HEK293 (cell line): ENCODE data around the gene NAPG.

Source experiments
- CTCF ChIA-PET: fragments of 350-600 bp; formaldehyde crosslinking; extraction: SDS; loops from one replicate; lab custom pipeline; 2021; ENCODE audit warnings: antibody characterized with exemption; lab: Yijun Ruan, JAX
- POLR2A ChIA-PET: fragments of 300-600 bp; formaldehyde crosslinking; extraction: SDS; loops from one replicate; lab custom pipeline; 2020; ENCODE audit warnings: antibody characterized with exemption, inconsistent platforms; lab: Yijun Ruan, JAX
- H3K27ac ChIP-seq: fragments of 200-500 bp; sonication (Bioruptor generic); 2 replicates; pipeline ENCODE4 v1.5.1; 2014; ENCODE audit warnings: low read depth, low read length, control low read depth, inconsistent platforms; ENCODE audit errors: extremely low read depth
- H3K36me3 ChIP-seq, 2 experiments: fragments of 200-500 bp in 1 of 2; sonication (Bioruptor generic) in 1 of 2; 1 replicate in 1 of 2; 2 replicates in 1 of 2; pipeline ENCODE4 v1.5.1; 2014 to 2017; ENCODE audit warnings: inconsistent platforms in 2 of 2, low read length in 2 of 2; ENCODE audit not compliant: control insufficient read depth in 2 of 2, insufficient read depth in 1 of 2
- H3K4me1 ChIP-seq: fragments of 200-500 bp; sonication (Bioruptor generic); 2 replicates; pipeline ENCODE4 v1.5.1; 2014; ENCODE audit warnings: mild to moderate bottlenecking, low read length, inconsistent platforms; ENCODE audit not compliant: control insufficient read depth, insufficient read depth
- H3K4me3 ChIP-seq: 2 replicates; pipeline ENCODE4 v1.5.1; 2011; ENCODE audit warnings: low read depth, mild to moderate bottlenecking, control low read depth, low read length, moderate library complexity
- H3K9me3 ChIP-seq: fragments of 200-500 bp; sonication (Bioruptor generic); 2 replicates; pipeline ENCODE4 v1.5.1; 2014; ENCODE audit warnings: low read depth, low read length, inconsistent platforms; ENCODE audit not compliant: control insufficient read depth, insufficient read depth
- GLI2 ChIP-seq: fragments of 450-650 bp; formaldehyde crosslinking; IDR thresholded peaks from 2 replicates; pipeline ENCODE4; 2017; ENCODE audit warnings: missing biosample characterization, missing genetic modification characterization, low read depth, borderline replicate concordance
- IKZF3 ChIP-seq: fragments of 450-650 bp; IDR thresholded peaks from 2 replicates; pipeline ENCODE4 v1.5.0; 2018; ENCODE audit warnings: missing biosample characterization, mild to moderate bottlenecking, missing genetic modification characterization, moderate library complexity
- KLF10 ChIP-seq: fragments of 450-650 bp; IDR thresholded peaks from 2 replicates; pipeline ENCODE4 v1.5.1; 2018; ENCODE audit warnings: missing biosample characterization, mild to moderate bottlenecking, missing genetic modification characterization
- MYNN ChIP-seq: fragments of 450-650 bp; formaldehyde crosslinking; IDR thresholded peaks from 2 replicates; pipeline ENCODE4 v1.5.1; 2016; ENCODE audit warnings: missing biosample characterization, missing genetic modification characterization, borderline replicate concordance
- OVOL3 ChIP-seq: fragments of 450-650 bp; formaldehyde crosslinking; IDR thresholded peaks from 2 replicates; pipeline ENCODE4 v1.5.1; 2016; ENCODE audit warnings: missing biosample characterization, missing genetic modification characterization
- RBAK ChIP-seq: fragments of 450-650 bp; formaldehyde crosslinking; IDR thresholded peaks from 2 replicates; pipeline ENCODE4 v1.5.1; 2016; ENCODE audit warnings: missing biosample characterization, missing genetic modification characterization
- YY2 ChIP-seq: fragments of 450-650 bp; formaldehyde crosslinking; IDR thresholded peaks from 2 replicates; pipeline ENCODE4 v1.5.1; 2016; ENCODE audit warnings: missing biosample characterization, missing genetic modification characterization
- ZIC2 ChIP-seq: fragments of 450-650 bp; formaldehyde crosslinking; IDR thresholded peaks from 2 replicates; pipeline ENCODE4 v1.5.1; 2016; ENCODE audit warnings: missing biosample characterization, missing genetic modification characterization
- ZNF10 ChIP-seq: fragments of 450-650 bp; formaldehyde crosslinking; IDR thresholded peaks from 2 replicates; pipeline ENCODE4 v1.5.1; 2017; ENCODE audit warnings: missing biosample characterization, missing genetic modification characterization
- ZNF157 ChIP-seq: fragments of 450-650 bp; formaldehyde crosslinking; IDR thresholded peaks from 2 replicates; pipeline ENCODE4 v1.5.1; 2016; ENCODE audit warnings: missing biosample characterization, missing genetic modification characterization
- ZNF223 ChIP-seq: fragments of 450-650 bp; formaldehyde crosslinking; IDR thresholded peaks from 2 replicates; pipeline ENCODE4 v1.5.1; 2016; ENCODE audit warnings: missing biosample characterization, missing genetic modification characterization
- ZNF302 ChIP-seq: fragments of 450-650 bp; formaldehyde crosslinking; IDR thresholded peaks from 2 replicates; pipeline ENCODE4 v1.5.1; 2016; ENCODE audit warnings: missing biosample characterization, missing genetic modification characterization, low read depth
- ZNF433 ChIP-seq: fragments of 450-650 bp; formaldehyde crosslinking; IDR thresholded peaks from 2 replicates; pipeline ENCODE4 v1.5.1; 2016; ENCODE audit warnings: missing biosample characterization, missing genetic modification characterization, low read depth
- ZNF48 ChIP-seq: fragments of 450-650 bp; formaldehyde crosslinking; IDR thresholded peaks from 2 replicates; pipeline ENCODE4 v1.5.1; 2016; ENCODE audit warnings: missing biosample characterization, missing genetic modification characterization
- ZNF596 ChIP-seq: fragments of 450-650 bp; IDR thresholded peaks from 2 replicates; pipeline ENCODE4 v1.5.0; 2018; ENCODE audit warnings: missing biosample characterization, mild to moderate bottlenecking, missing genetic modification characterization, moderate library complexity
- ZNF654 ChIP-seq: fragments of 450-650 bp; formaldehyde crosslinking; IDR thresholded peaks from 2 replicates; pipeline ENCODE4 v1.5.1; 2016; ENCODE audit warnings: low read depth, missing biosample characterization, missing genetic modification characterization
- ZNF670 ChIP-seq: fragments of 450-650 bp; formaldehyde crosslinking; IDR thresholded peaks from 2 replicates; pipeline ENCODE4 v1.5.1; 2016; ENCODE audit warnings: missing biosample characterization, missing genetic modification characterization, low read depth
- ZNF776 ChIP-seq: fragments of 450-650 bp; formaldehyde crosslinking; IDR thresholded peaks from 2 replicates; pipeline ENCODE4 v1.5.0; 2017; ENCODE audit warnings: missing biosample characterization, missing genetic modification characterization, borderline replicate concordance
- TF ChIP-seq, protein P1 (sequence below): fragments of 450-650 bp; formaldehyde crosslinking; IDR thresholded peaks from 2 replicates; pipeline ENCODE4 v1.5.1; 2016; ENCODE audit warnings: missing biosample characterization, missing genetic modification characterization, low read depth
- TF ChIP-seq, protein P2 (sequence below): fragments of 450-650 bp; formaldehyde crosslinking; IDR thresholded peaks from 2 replicates; pipeline ENCODE4 v1.5.0; 2017; ENCODE audit warnings: missing biosample characterization, missing genetic modification characterization, borderline replicate concordance
- TF ChIP-seq, protein P3 (sequence below): fragments of 450-650 bp; formaldehyde crosslinking; IDR thresholded peaks from 2 replicates; pipeline ENCODE4 v1.5.1; 2016; ENCODE audit warnings: missing biosample characterization, missing genetic modification characterization
- TF ChIP-seq, protein P4 (sequence below): fragments of 450-650 bp; formaldehyde crosslinking; IDR thresholded peaks from 2 replicates; pipeline ENCODE4 v1.5.1; 2016; ENCODE audit warnings: missing biosample characterization, missing genetic modification characterization, borderline replicate concordance

Gene NAPG

DNA sequence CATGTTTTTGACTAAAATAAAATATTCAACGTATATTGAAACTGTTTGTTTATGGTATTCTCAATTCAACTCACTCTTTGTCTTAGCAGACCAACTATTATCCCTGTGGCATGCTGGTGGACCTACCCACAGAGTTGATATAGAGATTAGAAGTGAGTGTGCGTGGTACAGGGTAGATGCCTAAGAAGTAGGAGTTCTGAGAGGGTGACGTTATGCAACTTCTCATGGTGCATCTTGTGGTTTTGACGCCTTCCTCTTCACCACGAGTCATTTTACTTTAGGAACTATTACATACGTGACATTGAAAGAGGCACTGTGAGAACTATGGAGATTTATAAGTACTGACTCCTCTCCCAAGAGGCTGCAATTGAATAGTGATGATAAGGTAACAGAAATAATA is 26.6 kb upstream of the NAPG start:
- POLR2A ChIA-PET = no interaction called here
- Histone ChIP-seq H3K36me3 (no peaks in the 10 kb centered on the region), H3K27ac (no peak overlapping the region)

DNA sequence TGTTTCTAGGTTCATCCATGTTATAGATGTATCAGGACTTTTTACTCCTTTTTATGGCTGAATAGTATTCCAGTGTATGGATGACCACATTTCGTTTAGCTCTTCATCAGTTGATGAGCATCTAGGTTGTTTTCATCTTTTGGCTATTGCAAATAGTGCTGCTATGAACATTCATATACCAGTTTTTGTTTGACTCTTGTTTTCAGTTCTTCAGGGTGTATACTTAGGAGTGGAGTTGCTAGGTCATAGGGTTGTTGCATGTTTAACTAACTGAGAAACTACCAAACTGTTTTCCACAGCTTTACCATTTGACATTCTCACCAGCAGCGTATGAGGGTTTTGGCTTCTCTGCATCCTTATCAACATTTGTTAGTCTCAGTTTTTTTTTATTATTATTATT is 25.8 kb upstream of the NAPG start:
- Histone ChIP-seq H3K36me3 (no peaks in the 10 kb centered on the region), H3K9me3 (no peaks in the 10 kb centered on the region), H3K4me1 (no peaks in the 10 kb centered on the region)
- ChIA-PET CTCF (interaction anchor here (0.6 to 1.3 kb wide), 2 partner anchors 20 to 257 kb away, joined by 3 read pairs; no protein-coding TSS in a partner anchor), POLR2A (no interaction called here)
- TF ChIP-seq ZNF302 (tag by site-specific recombination) (no peak), ZNF223 (tag by site-specific recombination) (no peak), ZNF10 (tag by site-specific recombination) (no peak), GLI2 (tag by site-specific recombination) (no peak), ZNF670 (tag by site-specific recombination) (no peak), KLF10 (no peak), YY2 (tag by site-specific recombination) (no peak), OVOL3 (tag by site-specific recombination) (no peak), ZIC2 (tag by site-specific recombination) (no peak), ZNF433 (tag by site-specific recombination) (no peak), ZNF48 (tag by site-specific recombination) (no peak), RBAK (tag by site-specific recombination) (no peak), MYNN (no peak), ZNF157 (no peak), IKZF3 (no peak), ZNF654 (tag by site-specific recombination) (no peak), ZNF596 (tag by site-specific recombination) (no peak), ZNF776 (tag by site-specific recombination) (no peak)
- TF ChIP-seq, protein P1, sequence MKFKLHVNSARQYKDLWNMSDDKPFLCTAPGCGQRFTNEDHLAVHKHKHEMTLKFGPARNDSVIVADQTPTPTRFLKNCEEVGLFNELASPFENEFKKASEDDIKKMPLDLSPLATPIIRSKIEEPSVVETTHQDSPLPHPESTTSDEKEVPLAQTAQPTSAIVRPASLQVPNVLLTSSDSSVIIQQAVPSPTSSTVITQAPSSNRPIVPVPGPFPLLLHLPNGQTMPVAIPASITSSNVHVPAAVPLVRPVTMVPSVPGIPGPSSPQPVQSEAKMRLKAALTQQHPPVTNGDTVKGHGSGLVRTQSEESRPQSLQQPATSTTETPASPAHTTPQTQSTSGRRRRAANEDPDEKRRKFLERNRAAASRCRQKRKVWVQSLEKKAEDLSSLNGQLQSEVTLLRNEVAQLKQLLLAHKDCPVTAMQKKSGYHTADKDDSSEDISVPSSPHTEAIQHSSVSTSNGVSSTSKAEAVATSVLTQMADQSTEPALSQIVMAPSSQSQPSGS (tag by site-specific recombination) = no peak
- TF ChIP-seq, protein P2, sequence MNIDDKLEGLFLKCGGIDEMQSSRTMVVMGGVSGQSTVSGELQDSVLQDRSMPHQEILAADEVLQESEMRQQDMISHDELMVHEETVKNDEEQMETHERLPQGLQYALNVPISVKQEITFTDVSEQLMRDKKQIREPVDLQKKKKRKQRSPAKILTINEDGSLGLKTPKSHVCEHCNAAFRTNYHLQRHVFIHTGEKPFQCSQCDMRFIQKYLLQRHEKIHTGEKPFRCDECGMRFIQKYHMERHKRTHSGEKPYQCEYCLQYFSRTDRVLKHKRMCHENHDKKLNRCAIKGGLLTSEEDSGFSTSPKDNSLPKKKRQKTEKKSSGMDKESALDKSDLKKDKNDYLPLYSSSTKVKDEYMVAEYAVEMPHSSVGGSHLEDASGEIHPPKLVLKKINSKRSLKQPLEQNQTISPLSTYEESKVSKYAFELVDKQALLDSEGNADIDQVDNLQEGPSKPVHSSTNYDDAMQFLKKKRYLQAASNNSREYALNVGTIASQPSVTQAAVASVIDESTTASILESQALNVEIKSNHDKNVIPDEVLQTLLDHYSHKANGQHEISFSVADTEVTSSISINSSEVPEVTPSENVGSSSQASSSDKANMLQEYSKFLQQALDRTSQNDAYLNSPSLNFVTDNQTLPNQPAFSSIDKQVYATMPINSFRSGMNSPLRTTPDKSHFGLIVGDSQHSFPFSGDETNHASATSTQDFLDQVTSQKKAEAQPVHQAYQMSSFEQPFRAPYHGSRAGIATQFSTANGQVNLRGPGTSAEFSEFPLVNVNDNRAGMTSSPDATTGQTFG (tag by site-specific recombination) = no peak
- TF ChIP-seq, all 188 proteins: peak for 0
- H3K4me3 ChIP-seq = no peak overlapping the region
- no peak overlapping the region for H3K27ac ChIP-seq

More for the DNA sequence above, 26.6 kb upstream of the NAPG start:
- CTCF ChIA-PET = interaction anchor here (0.6 kb wide), 1 partner anchor 788 kb away, joined by 3 read pairs; no protein-coding TSS in a partner anchor
- Histone ChIP-seq H3K4me3 (no peak overlapping the region), H3K9me3 (no peaks in the 10 kb centered on the region), H3K4me1 (no peaks in the 10 kb centered on the region)
- TF ChIP-seq, protein P3, sequence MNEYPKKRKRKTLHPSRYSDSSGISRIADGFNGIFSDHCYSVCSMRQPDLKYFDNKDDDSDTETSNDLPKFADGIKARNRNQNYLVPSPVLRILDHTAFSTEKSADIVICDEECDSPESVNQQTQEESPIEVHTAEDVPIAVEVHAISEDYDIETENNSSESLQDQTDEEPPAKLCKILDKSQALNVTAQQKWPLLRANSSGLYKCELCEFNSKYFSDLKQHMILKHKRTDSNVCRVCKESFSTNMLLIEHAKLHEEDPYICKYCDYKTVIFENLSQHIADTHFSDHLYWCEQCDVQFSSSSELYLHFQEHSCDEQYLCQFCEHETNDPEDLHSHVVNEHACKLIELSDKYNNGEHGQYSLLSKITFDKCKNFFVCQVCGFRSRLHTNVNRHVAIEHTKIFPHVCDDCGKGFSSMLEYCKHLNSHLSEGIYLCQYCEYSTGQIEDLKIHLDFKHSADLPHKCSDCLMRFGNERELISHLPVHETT (tag by site-specific recombination) = no peak
- TF ChIP-seq, protein P4, sequence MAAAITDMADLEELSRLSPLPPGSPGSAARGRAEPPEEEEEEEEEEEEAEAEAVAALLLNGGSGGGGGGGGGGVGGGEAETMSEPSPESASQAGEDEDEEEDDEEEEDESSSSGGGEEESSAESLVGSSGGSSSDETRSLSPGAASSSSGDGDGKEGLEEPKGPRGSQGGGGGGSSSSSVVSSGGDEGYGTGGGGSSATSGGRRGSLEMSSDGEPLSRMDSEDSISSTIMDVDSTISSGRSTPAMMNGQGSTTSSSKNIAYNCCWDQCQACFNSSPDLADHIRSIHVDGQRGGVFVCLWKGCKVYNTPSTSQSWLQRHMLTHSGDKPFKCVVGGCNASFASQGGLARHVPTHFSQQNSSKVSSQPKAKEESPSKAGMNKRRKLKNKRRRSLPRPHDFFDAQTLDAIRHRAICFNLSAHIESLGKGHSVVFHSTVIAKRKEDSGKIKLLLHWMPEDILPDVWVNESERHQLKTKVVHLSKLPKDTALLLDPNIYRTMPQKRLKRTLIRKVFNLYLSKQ (tag by site-specific recombination) = no peak
